GM23248 (cell line): ENCODE data around the gene GDF7. TPM values are rescaled to one million over a fixed set of nuclear protein-coding genes. Genes with fewer than 3 reads are reported as not detected.
A peak's percentile ranks its signal among the peaks of the same experiment; 100 is the strongest.

Experiments used
- DNase-seq: peaks from one replicate; pipeline ENCODE4 v3.0.0-alpha.2; 2015
- H2AFZ ChIP-seq: fragments of 200-600 bp; sonication (generic); 2 replicates; pipeline ENCODE4 v1.6.1; 2016; ENCODE audit warnings: antibody characterized with exemption
- H3F3A ChIP-seq: fragments of 200-600 bp; sonication (generic); 2 replicates; pipeline ENCODE4 v1.6.1; 2016; ENCODE audit warnings: mild to moderate bottlenecking, antibody characterized with exemption, mixed run types; ENCODE audit not compliant: insufficient read depth
- H3K27ac ChIP-seq: fragments of 200-600 bp; sonication (generic); 2 replicates; pipeline ENCODE4 v1.5.1; 2016; ENCODE audit warnings: mild to moderate bottlenecking
- H3K27me3 ChIP-seq: fragments of 200-600 bp; sonication (generic); replicated peaks from 2 replicates; pipeline ENCODE4 v1.6.1; 2016; ENCODE audit warnings: mild to moderate bottlenecking; ENCODE audit not compliant: insufficient read depth
- H3K36me3 ChIP-seq: fragments of 200-600 bp; sonication (generic); 2 replicates; pipeline ENCODE4 v1.6.1; 2016; ENCODE audit warnings: low read depth, mild to moderate bottlenecking
- H3K4me1 ChIP-seq: fragments of 200-600 bp; sonication (generic); 2 replicates; pipeline ENCODE4 v1.6.1; 2016; ENCODE audit warnings: mild to moderate bottlenecking; ENCODE audit not compliant: insufficient read depth
- H3K4me2 ChIP-seq: fragments of 200-600 bp; sonication (generic); one replicate; pipeline ENCODE4 v1.6.1; 2016; ENCODE audit warnings: mild to moderate bottlenecking; ENCODE audit not compliant: unreplicated experiment
- H3K4me3 ChIP-seq: fragments of 200-600 bp; sonication (generic); 2 replicates; pipeline ENCODE4 v1.5.1; 2016; ENCODE audit warnings: mild to moderate bottlenecking
- H3K79me2 ChIP-seq: fragments of 200-600 bp; sonication (generic); 2 replicates; pipeline ENCODE4 v1.6.1; 2016; ENCODE audit warnings: mild to moderate bottlenecking; ENCODE audit not compliant: insufficient read depth
- H3K9ac ChIP-seq: fragments of 200-600 bp; sonication (generic); 2 replicates; pipeline ENCODE4 v1.6.1; 2016; ENCODE audit warnings: mild to moderate bottlenecking
- H3K9me2 ChIP-seq: fragments of 200-600 bp; sonication (generic); 2 replicates; pipeline ENCODE4 v1.6.1; 2016; ENCODE audit warnings: mixed run types, mild to moderate bottlenecking, moderate library complexity; ENCODE audit not compliant: insufficient read depth
- H3K9me3 ChIP-seq: fragments of 200-600 bp; sonication (generic); one replicate; pipeline ENCODE4 v1.6.1; 2017; ENCODE audit warnings: low read depth
- H4K20me1 ChIP-seq: fragments of 200-600 bp; sonication (generic); 2 replicates; pipeline ENCODE4 v1.6.0; 2016; ENCODE audit not compliant: insufficient read depth
- EZH2 ChIP-seq: fragments of 200-600 bp; sonication (generic); IDR thresholded peaks from 2 replicates; pipeline ENCODE4 v1.6.1; 2018; ENCODE audit warnings: antibody characterized with exemption, mild to moderate bottlenecking; ENCODE audit not compliant: insufficient read depth, poor library complexity, severe bottlenecking
- EZH2phosphoT487 ChIP-seq: fragments of 200-600 bp; sonication (generic); IDR thresholded peaks from 2 replicates; pipeline ENCODE4 v1.6.1; 2018; ENCODE audit warnings: antibody characterized with exemption, moderate library complexity, mild to moderate bottlenecking, low read depth; ENCODE audit not compliant: insufficient read depth
- WGBS, 2 experiments: methylation state at CpG; one replicate each; pipeline ENCODE4 v1.1.6; 2015 to 2017; ENCODE audit warnings: low lambda C conversion rate in 2 of 2, low coverage in 1 of 2; ENCODE audit errors: missing lambda C conversion rate in 2 of 2; 5-methylcytosine and 5-hydroxymethylcytosine counted together
- in situ Hi-C: fragments of 300-500 bp; cut with MboI; formaldehyde crosslinking; loops from 2 replicates; pipeline ENCODE4 v1.15.0; 2020
- polyA plus RNA-seq: library from polyadenylated mRNA; unstranded; fragments of >200 nt; fragmentation: Nextera tagmentation; extraction: Ambion mirVana; gene quantifications from 2 replicates; pipeline ENCODE4 v1.2.1, GENCODE V29; 2016
- total RNA-seq: library from RNA; depleted of rRNA; stranded (reverse); fragments of >200 nt; shearing (Covaris generic); gene quantifications from 2 replicates; pipeline ENCODE4 v1.2.3, GENCODE V29; 2014

GDF7 gene
- total and polyA plus RNA-seq, 2 experiments from 2014 or later: 0.03 TPM; not detected in 1

- H3K4me3 ChIP-seq: no peak overlapping the region
- peaks cover 9% of the 10 kb centered on the region; the same call in 1 of the 2 replicates for H3K79me2 ChIP-seq
- H2AFZ ChIP-seq: peak overlapping the region; percentile 100; the same call in 1 of the 2 replicates
- H3K9me2 ChIP-seq: no peaks in the 10 kb centered on the region
- in situ Hi-C loops: no loop called here
- peak; percentile 23 for DNase-seq
- no peaks in the 10 kb centered on the region for H3K9me3 ChIP-seq
- H3K27me3 ChIP-seq: peaks cover 6% of the 10 kb centered on the region
- H3K4me2 ChIP-seq: no peak overlapping the region
- H4K20me1 ChIP-seq: no peaks in the 10 kb centered on the region
- H3K9ac ChIP-seq: no peak overlapping the region
- H3K27ac ChIP-seq: no peak overlapping the region
- no peaks in the 10 kb centered on the region for H3K36me3 ChIP-seq
- H3F3A ChIP-seq: no peaks in the 10 kb centered on the region
- 86 to 90% methylated on average over 7 of the region's 7 CpGs for WGBS, 2 experiments
- TF ChIP-seq EZH2: no peak
- TF ChIP-seq EZH2phosphoT487: no peak
- H3K4me1 ChIP-seq: peaks cover 7% of the 10 kb centered on the region; the same call in 1 of the 2 replicates
Observed at GRCh38 chr2:20652141-20652540, 14.8 kb upstream of the GDF7 start.

GRCh38 chr2:20652673-20653575, 14.0 kb upstream of the GDF7 start:
- H4K20me1 ChIP-seq: no peaks in the 10 kb centered on the region
- no peak overlapping the region for H3K4me2 ChIP-seq
- H3K9ac ChIP-seq: no peak overlapping the region
- no peaks in the 10 kb centered on the region for H3K9me2 ChIP-seq
- H3K4me1 ChIP-seq: peaks cover 7% of the 10 kb centered on the region; the same call in 1 of the 2 replicates
- H3F3A ChIP-seq: no peaks in the 10 kb centered on the region
- 79% methylated on average over 11 of the region's 11 CpGs for WGBS, 2 experiments
- no peak for DNase-seq
- TF ChIP-seq EZH2: no peak
- no peak for TF ChIP-seq EZH2phosphoT487
- H2AFZ ChIP-seq: no peak overlapping the region
- peaks cover 6% of the 10 kb centered on the region for H3K27me3 ChIP-seq
- in situ Hi-C loops: no loop called here
- no peak overlapping the region for H3K27ac ChIP-seq
- no peaks in the 10 kb centered on the region for H3K9me3 ChIP-seq
- H3K36me3 ChIP-seq: no peaks in the 10 kb centered on the region
- no peak overlapping the region for H3K4me3 ChIP-seq
- peaks cover 9% of the 10 kb centered on the region; the same call in 1 of the 2 replicates for H3K79me2 ChIP-seq

- DNase-seq: no peak
- in situ Hi-C loops: no loop called here
- Histone ChIP-seq H3K79me2 (peaks cover 9% of the 10 kb centered on the region; the same call in 1 of the 2 replicates), H3K4me3 (no peak overlapping the region), H3K9ac (no peak overlapping the region), H3K27me3 (peaks cover 9% of the 10 kb centered on the region), H2AFZ (no peak overlapping the region), H3K27ac (no peak overlapping the region), H4K20me1 (no peaks in the 10 kb centered on the region), H3K9me3 (no peaks in the 10 kb centered on the region), H3K36me3 (no peaks in the 10 kb centered on the region), H3K4me2 (no peak overlapping the region), H3K4me1 (peaks cover 7% of the 10 kb centered on the region; the same call in 1 of the 2 replicates), H3K9me2 (no peaks in the 10 kb centered on the region), H3F3A (no peaks in the 10 kb centered on the region)
- 65% methylated on average over 7 of the region's 7 CpGs for WGBS, 2 experiments
- TF ChIP-seq EZH2phosphoT487 (no peak), EZH2 (no peak)
Observed at GRCh38 chr2:20653695-20654534, 13.0 kb upstream of the GDF7 start.

- Histone ChIP-seq H4K20me1 (no peaks in the 10 kb centered on the region), H3K36me3 (no peaks in the 10 kb centered on the region), H3K27ac (no peak overlapping the region), H3K9me2 (no peaks in the 10 kb centered on the region), H3F3A (no peaks in the 10 kb centered on the region), H3K27me3 (peaks cover 14% of the 10 kb centered on the region), H3K9ac (no peak overlapping the region), H3K4me2 (no peak overlapping the region), H3K4me1 (peaks cover 7% of the 10 kb centered on the region; the same call in 1 of the 2 replicates), H3K9me3 (no peaks in the 10 kb centered on the region), H2AFZ (no peak overlapping the region), H3K79me2 (peaks cover 7% of the 10 kb centered on the region; the same call in 1 of the 2 replicates), H3K4me3 (no peak overlapping the region)
- in situ Hi-C loops: no loop called here
- WGBS, 2 experiments: 86 to 88% methylated on average over 2 of the region's 2 CpGs
- no peak for DNase-seq
- TF ChIP-seq EZH2phosphoT487: no peak
- TF ChIP-seq EZH2: no peak
Observed at GRCh38 chr2:20654535-20654813, 12.5 kb upstream of the GDF7 start.
